DLD1 (cell line): Measurements from ENCODE around the gene ABHD10.
"Not testable (repeated sequence)": the region's sequence is repeated elsewhere in the genome, so short reads cannot be mapped to it uniquely, and the experiment has no call there.

Experiments
- in situ Hi-C: cut with HindIII; loops from 2 replicates; pipeline ENCODE4 v1.10.0; 2017; ENCODE audit warnings: low sequenced_read_pairs

The ABHD10 gene

DNA sequence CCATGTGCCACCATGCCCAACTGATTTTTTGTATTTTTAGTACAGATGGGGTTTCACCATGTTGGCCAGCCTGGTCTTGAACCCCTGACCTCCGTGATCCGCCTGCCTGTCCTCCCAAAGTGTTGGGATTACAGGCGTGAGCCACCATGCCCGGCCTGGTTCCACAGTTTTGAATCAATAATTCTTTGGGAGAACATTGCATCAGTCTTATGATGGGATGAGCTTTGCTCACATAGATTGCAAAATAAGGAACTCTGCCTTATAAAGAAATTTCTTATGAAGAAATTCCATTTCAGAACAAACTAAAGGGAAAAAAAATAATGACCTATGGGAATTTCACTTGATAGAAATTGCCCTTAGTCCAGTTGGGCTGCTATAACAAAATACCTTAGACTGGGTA, 39.9 kb downstream of the ABHD10 start:
- in situ Hi-C loops, result no loop called here

DNA sequence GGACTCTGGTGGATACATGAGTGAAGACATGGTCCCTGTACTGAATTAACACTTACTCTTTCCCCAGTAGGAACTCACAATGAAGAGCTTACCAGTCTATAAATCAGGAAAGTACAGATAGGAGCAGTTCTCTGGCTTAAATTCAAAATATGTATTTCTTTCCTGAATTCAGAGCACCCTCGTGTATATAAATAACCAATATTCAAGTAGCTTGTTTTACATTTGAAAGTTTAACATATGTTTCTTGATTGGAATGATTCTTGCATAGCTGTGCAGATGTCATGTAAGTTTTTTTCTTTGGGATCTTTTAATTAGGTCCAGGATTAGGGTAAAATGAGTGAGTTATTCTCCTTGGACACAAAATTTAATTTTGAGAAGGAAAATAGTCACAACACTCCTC, 40.9 kb downstream of the ABHD10 start:
- in situ Hi-C loops, result no loop called here

DNA sequence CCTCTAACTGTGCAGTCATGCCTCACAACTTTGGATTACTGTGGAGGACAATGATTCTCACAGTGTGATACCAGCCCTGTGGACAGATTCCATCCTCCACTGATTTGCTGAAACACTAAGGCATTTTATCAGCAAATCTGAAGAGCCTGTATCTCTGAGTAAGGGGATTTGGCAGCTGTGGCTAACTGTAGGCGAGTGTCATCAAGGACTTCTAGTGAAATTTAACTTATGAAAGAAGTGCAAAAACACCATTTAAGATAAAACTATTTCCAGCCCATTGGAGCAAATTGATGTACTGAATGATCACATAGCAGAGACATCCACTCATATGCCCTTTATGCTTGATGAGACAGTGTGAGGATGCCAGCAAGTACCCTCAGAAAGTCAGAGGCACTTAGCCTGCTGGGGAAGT, 41.9 kb downstream of the ABHD10 start:
- in situ Hi-C loops, result no loop called here

DNA sequence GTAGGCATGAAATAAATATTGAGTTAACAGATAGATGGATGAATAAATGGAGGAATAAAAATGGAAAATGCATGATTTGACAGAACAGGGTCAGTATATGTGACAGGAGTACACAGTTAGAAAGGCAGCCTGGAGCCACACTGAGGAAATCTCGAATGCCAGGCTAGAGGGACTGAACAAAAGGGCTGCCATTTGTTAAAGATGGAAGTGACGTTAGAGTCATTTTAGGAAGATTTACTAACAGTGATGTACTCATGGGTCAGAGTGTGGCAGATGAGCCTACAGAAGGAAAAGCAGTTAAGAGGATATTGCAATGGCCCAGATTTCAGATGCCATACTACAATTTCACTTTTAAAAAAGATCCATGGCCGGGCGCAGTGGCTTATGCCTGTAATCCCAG, 48.3 kb downstream of the ABHD10 start:
- in situ Hi-C loops, result no loop called here

DNA sequence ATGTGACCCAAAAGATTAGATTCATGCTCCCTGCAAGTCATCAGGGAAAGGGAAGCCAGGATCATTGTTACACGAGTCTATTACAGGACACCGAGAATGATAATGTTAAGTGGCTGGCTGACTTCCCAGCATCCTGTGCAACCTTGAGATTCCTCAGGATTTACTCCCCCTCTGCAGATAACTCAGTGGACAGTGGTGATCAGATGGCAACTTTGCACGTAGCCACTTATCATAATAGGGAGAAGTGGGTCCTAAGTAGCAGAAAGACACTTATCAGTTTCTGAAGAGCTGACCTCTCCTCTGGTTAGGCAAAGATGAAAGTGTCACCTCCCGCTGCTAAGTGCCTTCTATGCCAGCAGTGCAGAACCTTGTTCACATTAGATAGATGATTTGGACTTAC, 49.0 kb downstream of the ABHD10 start:
- in situ Hi-C loops, result no loop called here

DNA sequence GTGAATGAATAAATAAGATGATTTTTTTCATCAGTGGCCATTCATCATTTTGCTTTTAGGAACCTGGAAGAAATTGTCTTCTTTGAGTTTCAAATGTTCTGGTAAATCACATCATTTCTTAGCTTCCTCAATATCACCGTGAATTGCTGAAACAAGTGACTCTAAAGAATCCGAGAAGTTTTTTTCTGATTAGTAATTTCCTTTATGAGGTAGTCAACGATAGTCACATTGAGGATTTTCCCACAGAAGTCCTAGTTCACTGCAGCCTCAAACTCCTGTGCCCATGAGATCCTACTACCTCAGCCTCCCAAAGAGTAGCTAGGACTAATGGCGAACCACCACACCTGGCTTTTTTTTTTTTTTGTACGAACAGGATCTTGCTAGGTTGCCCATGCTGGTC, 52.1 kb downstream of the ABHD10 start:
- in situ Hi-C loops, result no loop called here

DNA sequence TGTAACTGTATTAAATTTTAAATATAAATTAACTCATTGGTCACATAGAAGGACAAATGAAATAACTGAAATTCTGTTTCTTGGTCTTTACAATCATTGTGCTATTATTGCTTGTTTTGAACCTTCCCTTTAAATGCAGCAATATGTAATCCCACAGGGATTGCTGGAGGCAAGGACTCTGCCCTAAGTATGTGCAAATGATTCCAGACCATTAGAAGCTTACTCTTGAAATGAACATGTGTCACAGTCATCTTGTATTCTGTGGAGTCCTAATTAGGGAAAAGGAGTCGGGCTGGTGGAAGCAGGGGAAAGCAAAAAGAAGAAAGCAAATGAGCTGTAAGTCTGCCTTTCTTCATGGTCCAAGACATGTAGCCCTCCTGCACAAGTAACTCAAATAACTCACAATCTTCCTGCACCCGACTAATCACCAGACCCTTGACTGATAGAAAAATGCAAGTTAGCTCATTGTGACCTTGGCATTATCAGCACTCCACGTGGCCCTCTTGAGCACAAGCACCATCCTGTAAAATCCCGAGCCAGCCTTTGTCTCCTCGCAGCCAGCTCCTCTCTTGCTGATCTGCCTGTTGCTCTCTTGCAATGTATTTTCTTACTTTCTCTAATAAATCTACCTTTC, 53.4 kb downstream of the ABHD10 start:
- in situ Hi-C loops, result no loop called here

DNA sequence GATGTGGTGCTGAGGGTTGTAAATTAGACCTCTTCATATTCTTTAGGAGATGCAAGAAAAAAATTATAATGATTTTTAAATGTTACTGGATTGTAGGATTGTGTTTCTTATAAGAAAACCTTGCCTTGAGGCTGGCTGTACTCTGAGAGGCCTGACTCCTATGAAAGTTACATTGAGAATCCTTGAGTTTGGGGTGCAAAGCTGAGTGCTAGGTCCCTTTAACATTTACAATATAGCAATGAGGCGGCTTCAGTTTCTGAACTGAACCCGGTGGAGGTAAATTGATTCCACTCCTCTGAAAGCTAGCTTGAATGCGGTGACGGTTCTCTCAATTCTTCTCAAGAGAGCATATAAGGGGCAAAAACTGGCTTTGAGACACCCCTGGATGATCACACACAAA, 55.6 kb downstream of the ABHD10 start, which contains the start of gene TMPRSS7:
TMPRSS7 (plus strand) TSS at position 301 of the 400 bp plus-strand sequence. CDS start 110 bp downstream, outside the sequence.
- in situ Hi-C loops, result no loop called here

DNA sequence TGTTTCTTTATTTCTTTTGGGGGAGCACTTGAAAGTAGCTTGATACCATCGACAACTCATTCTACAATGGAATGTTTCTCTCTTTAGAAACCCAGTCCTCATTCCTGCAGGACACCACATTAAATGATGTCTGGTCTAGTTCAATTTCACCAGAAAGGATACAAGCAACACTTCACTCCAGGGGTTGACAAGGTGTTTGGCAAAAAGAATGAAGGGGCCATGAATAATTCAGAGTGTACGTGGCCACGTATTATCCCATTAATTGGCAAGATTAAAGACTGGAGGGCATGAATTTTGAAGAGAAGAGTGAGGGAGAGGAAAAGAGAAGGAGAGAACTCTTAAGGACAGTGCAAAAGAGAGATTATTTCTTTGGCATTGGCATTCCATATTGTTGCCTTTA, 56.4 kb downstream of the ABHD10 start:
- in situ Hi-C loops, result no loop called here

DNA sequence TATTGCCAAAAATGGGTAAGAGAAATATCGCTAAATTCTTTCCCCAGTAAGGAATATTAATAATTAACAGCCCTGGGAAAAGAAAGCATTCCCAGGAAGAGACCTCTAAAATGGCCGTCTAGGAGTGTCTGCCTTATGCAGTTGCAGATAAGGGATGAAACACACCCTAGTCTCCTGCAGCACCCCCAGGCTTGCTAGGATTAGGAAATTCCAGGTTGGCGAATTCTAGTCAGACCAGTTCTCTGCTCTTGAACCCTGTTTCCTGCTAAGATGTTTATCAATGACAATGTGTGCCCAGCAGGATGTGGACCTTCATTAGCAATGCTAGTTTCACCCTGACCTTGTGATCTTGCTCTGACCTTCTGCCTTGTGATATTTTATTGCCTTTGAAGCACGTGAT, 58.4 kb downstream of the ABHD10 start:
- in situ Hi-C loops, result not testable (repeated sequence)

DNA sequence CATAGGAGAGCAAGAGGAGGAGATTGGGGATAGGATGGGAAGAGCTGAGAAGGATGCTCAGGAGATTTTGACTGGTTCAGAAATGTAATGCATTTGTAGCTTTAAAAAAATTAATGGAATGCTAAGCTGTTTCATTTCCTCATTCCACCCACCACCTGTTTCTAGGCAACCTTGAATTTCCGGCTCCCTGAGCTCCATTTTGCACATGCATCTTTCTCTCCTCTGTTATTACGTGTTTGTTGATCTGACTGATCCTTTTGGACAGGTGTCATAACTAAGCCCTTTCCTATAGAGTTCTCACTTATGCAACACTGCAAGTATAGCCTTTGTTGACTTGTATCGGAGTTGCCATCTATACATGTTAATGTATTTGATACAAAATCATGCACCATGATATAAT, 60.0 kb downstream of the ABHD10 start:
- in situ Hi-C loops, result no loop called here

DNA sequence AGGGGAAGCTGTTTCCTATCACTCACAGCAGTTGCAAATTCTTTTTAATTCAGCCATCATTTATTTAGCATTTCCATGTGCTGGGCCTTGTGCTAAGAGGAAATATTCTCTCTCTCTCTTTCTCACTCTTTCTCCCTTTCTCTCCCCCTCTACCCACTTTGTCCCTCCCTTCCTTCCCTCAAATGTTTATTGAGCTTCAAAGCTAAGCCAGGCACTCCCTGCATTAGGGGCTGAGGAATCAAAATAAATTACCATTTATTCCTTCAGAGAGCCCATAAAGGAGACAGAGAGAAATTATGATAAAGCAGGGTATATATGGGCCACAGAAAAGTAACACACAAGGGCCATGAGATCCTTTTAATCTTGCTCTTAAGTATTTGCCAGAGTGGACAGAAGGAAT, 62.5 kb downstream of the ABHD10 start:
- in situ Hi-C loops, result no loop called here

DNA sequence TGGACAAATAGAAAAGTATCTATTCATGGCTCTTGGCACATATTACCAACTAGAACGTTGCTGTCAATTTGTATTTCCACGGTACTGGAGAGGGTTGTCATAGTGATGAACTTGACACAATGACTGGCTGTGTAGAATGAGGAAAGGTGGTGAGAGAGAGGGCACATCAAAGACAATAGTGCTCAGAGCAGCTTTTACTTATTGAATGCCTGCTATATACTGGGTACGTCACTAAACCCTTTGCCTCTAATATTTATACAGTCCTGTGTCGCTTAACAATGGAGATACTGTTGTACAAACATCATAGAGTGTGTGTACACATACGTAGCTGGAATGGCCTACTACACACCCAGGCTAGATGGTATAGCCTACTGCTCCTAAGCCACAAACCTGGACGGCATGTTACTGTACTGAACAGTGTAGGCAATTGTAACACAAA, 64.0 kb downstream of the ABHD10 start:
- in situ Hi-C loops, result no loop called here
